AG04450 (cell line): ENCODE results near the gene TTC28. TPM values are rescaled to one million over a fixed set of nuclear protein-coding genes. Genes with fewer than 3 reads are reported as not detected.

Source experiments
- CTCF ChIA-PET: fragments of 300-600, 350-600 bp; formaldehyde crosslinking; extraction: SDS; loops from one replicate; lab custom pipeline; 2022; ENCODE audit warnings: antibody characterized with exemption, inconsistent platforms; lab: Charles Lee
- POLR2A ChIA-PET: fragments of 350-600 bp; formaldehyde crosslinking; extraction: SDS; loops from one replicate; lab custom pipeline; 2021; ENCODE audit warnings: antibody characterized with exemption, inconsistent platforms; lab: Yijun Ruan, JAX
- DNase-seq: peaks from one replicate; pipeline ENCODE4 v3.0.0-alpha.2; 2011; ENCODE audit warnings: low read depth, low spot score
- H3K27ac ChIP-seq: one replicate; pipeline ENCODE4 v1.5.1; 2012; ENCODE audit warnings: low read depth, low read length, control low read depth
- H3K27me3 ChIP-seq: one replicate; pipeline ENCODE4 v1.6.0; 2012; ENCODE audit warnings: low read length; ENCODE audit not compliant: control insufficient read depth, insufficient read depth
- H3K4me3 ChIP-seq: 2 replicates; pipeline ENCODE4 v1.5.1; 2011; ENCODE audit warnings: mild to moderate bottlenecking, low read depth, low read length, control low read depth
- H3K9me3 ChIP-seq: 2 replicates; pipeline ENCODE4 v1.5.1; 2012; ENCODE audit warnings: low read length; ENCODE audit not compliant: control insufficient read depth, insufficient read depth
- polyA plus RNA-seq: library from polyadenylated mRNA; depleted of rRNA; stranded (reverse); fragments of >200 nt; gene quantifications from 2 replicates; pipeline ENCODE4 v1.2.3, GENCODE V29; 2011
- TF ChIP-seq, protein P1 (sequence below): IDR thresholded peaks from 2 replicates; pipeline ENCODE4 v1.5.1; 2011; ENCODE audit warnings: low read depth, low read length, control low read depth, inconsistent platforms

Gene TTC28
- polyA plus RNA-seq, 1 experiment: 11.2 TPM

DNA sequence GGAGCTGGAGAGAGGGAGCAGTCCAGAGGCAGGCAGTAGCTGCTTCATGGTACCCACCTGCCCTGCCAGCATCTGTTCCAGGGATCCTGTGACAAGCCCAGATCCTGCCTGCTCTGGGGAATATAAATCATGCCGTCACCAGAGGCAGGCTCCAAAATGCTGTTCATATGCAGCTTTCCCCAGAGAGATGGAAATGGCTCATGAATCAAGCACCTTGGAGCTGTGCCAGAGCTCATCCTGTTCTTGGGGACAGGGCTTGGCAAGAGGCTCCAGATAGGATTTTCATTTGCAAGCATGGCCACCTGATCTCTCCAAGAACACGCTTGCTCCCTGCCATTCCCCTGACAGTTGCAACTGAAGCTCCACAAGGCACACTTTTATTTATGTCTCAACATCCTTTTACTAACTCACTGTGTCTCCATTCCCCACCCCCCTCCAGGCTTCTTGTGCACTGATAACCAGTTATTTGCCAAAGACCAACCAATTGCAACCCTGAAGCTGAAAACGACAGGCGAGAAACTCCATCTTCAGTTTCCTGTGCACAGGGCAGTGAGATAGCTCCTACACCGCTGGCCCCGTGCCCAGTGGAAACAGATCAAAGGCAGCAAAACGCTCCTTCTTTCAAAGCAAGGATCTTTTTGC, 644.8 kb downstream of the TTC28 start:
- no peak for DNase-seq
- Histone ChIP-seq H3K27ac (no peak overlapping the region), H3K4me3 (no peak overlapping the region), H3K9me3 (no peaks in the 10 kb centered on the region), H3K27me3 (no peaks in the 10 kb centered on the region)
- ChIA-PET CTCF (interaction anchor here (1.1 kb wide), 1 partner anchor 17 kb away, joined by 3 read pairs; no protein-coding TSS in a partner anchor), POLR2A (interaction anchor here (0.6 to 1.0 kb wide), 2 partner anchors 215 to 1296 kb away, joined by 3 read pairs; no protein-coding TSS in a partner anchor)
- TF ChIP-seq, protein P1, sequence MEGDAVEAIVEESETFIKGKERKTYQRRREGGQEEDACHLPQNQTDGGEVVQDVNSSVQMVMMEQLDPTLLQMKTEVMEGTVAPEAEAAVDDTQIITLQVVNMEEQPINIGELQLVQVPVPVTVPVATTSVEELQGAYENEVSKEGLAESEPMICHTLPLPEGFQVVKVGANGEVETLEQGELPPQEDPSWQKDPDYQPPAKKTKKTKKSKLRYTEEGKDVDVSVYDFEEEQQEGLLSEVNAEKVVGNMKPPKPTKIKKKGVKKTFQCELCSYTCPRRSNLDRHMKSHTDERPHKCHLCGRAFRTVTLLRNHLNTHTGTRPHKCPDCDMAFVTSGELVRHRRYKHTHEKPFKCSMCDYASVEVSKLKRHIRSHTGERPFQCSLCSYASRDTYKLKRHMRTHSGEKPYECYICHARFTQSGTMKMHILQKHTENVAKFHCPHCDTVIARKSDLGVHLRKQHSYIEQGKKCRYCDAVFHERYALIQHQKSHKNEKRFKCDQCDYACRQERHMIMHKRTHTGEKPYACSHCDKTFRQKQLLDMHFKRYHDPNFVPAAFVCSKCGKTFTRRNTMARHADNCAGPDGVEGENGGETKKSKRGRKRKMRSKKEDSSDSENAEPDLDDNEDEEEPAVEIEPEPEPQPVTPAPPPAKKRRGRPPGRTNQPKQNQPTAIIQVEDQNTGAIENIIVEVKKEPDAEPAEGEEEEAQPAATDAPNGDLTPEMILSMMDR: no peak

DNA sequence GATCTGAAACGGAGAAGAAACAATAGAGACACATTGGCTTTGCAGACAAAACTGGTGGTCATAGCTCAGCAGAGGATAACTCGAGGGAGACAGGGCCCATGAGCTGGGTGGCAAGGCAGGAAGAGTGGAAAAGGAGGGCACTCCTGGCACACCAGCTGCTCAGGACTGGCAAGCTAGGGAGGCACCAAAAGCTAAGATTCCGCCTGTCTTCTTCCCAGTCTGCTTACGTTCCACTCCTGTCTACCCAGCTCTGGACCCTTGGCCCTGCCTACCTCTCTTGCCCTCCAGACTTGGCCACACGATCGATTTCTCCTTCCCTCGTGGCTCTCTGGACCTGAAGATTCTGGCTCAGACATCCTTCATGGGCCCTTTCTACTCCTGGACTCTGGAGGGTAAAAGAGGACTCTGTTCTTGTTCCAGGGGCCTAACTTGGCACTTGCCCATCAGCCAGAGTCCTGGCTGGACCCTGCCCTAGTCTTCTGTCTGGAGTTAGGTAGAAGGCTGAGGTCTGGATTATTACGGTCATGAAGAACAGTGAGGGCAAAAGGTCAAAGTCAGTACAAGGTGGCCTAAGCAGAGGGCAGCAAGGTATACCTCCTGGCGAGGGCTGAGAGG, 645.4 kb downstream of the TTC28 start:
- ChIA-PET POLR2A (interaction anchor here (1.0 kb wide), 1 partner anchor 215 kb away, joined by 3 read pairs; no protein-coding TSS in a partner anchor), CTCF (interaction anchor here (0.9 to 1.1 kb wide), 2 partner anchors 18 kb away, joined by 3 read pairs; no protein-coding TSS in a partner anchor)
- Histone ChIP-seq H3K27me3 (no peaks in the 10 kb centered on the region), H3K4me3 (no peak overlapping the region), H3K27ac (no peak overlapping the region), H3K9me3 (no peaks in the 10 kb centered on the region)
- TF ChIP-seq, protein P1: no peak
- no peak for DNase-seq

DNA sequence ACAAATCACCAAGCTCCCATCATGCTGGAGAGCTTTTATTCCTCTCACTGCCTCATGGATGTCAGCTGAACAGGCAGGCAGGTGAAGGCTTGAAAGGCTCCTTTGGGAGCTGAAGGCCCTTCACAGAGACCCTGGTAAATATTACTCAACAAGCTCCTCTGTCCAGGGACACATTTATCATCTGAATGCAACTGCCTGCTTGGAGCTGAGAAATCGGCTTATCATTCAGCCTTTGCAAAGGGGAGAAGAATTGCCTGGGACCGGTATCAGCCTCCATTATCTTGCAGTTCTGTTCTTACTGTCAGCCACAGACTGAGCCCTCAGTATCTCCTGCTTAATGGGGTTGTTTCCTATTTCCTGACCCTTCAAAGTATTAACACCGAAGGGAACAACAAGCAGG, 646.8 kb downstream of the TTC28 start:
- no peaks in the 10 kb centered on the region for H3K27me3 ChIP-seq
- no peak overlapping the region for H3K4me3 ChIP-seq
- TF ChIP-seq, protein P1: no peak
- H3K9me3 ChIP-seq: no peaks in the 10 kb centered on the region
- ChIA-PET CTCF (no interaction called here), POLR2A (interaction anchor here (0.5 kb wide), 1 partner anchor 1151 kb away, joined by 4 read pairs; no protein-coding TSS in a partner anchor)
- no peak for DNase-seq
- H3K27ac ChIP-seq: no peak overlapping the region

DNA sequence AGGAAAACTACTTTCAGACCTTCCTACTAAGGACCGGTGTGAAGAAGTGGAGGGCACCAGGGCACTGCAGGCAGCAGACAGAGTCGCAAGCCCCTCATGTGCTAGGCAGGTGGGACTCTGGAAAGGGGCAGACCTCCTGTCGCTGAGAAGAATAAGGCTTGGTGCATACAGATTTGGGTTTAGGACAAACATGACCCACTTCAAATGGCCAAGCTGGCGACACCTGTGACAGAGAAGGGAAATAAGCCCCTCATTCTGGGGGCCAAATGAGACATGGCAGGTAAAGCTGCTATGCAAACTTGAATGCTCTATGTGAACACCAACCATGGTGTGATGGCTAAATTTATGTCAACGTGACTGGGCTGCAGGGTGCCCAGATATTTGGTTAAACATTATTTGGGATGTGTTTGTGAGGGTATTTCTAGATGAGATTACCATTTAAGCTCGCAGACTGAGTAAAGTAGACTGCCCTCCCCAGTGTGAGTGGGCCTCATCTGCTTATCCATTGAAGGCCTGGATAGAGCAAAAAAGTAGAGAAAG, 648.2 kb downstream of the TTC28 start:
- Histone ChIP-seq H3K4me3 (no peak overlapping the region), H3K27me3 (no peaks in the 10 kb centered on the region), H3K27ac (no peak overlapping the region), H3K9me3 (no peaks in the 10 kb centered on the region)
- DNase-seq: no peak
- TF ChIP-seq, protein P1: no peak
- ChIA-PET POLR2A (no interaction called here), CTCF (interaction anchor here (1.0 kb wide), 1 partner anchor 12 kb away, joined by 3 read pairs; no protein-coding TSS in a partner anchor)
